HepG2 (cell line): Measurements from ENCODE around the gene GLRA1. TPM values are rescaled to one million over a fixed set of nuclear protein-coding genes. Genes with fewer than 3 reads are reported as not detected.

Experiments
- AKNA ChIP-seq: sonication (generic); formaldehyde crosslinking; IDR thresholded peaks from 2 replicates; pipeline ENCODE4 v1.4.0; 2020; ENCODE audit warnings: missing genetic modification reagents, borderline replicate concordance
- ARHGAP35 ChIP-seq: sonication (generic); formaldehyde crosslinking; IDR thresholded peaks from 2 replicates; pipeline ENCODE4 v1.9.0; 2022; ENCODE audit warnings: mild to moderate bottlenecking, inconsistent platforms, moderate library complexity, missing genetic modification reagents, borderline replicate concordance
- EP300 ChIP-seq, 3 experiments: sonication (generic) in 1 of 3; formaldehyde crosslinking in 1 of 3; IDR thresholded peaks; 2 replicates each; pipeline versions ENCODE4 v1.5.1 to v1.6.1; 2011 to 2020; ENCODE audit warnings: low read depth in 2 of 3, low read length in 2 of 3, borderline replicate concordance in 1 of 3, improper control_type of control experiment in 1 of 3, mild to moderate bottlenecking in 1 of 3, missing genetic modification reagents in 1 of 3, moderate library complexity in 1 of 3
- GMEB2 ChIP-seq: IDR thresholded peaks from 2 replicates; pipeline ENCODE4 v1.6.1; 2016; ENCODE audit warnings: missing biosample characterization, missing genetic modification reagents, low read depth
- HOMEZ ChIP-seq: IDR thresholded peaks from 2 replicates; pipeline ENCODE4 v1.6.1; 2016; ENCODE audit warnings: low read depth
- KDM6A ChIP-seq: IDR thresholded peaks from 2 replicates; pipeline ENCODE4 v1.6.1; 2016; ENCODE audit warnings: low read depth
- MYNN ChIP-seq: sonication (generic); formaldehyde crosslinking; IDR thresholded peaks from 2 replicates; pipeline ENCODE4 v1.4.0; 2020; ENCODE audit warnings: mild to moderate bottlenecking, low read depth, missing genetic modification reagents
- NFE2L1 ChIP-seq: sonication (generic); formaldehyde crosslinking; IDR thresholded peaks from 2 replicates; pipeline ENCODE4 v1.4.0; 2020; ENCODE audit warnings: missing genetic modification reagents, mild to moderate bottlenecking, borderline replicate concordance
- NR2C2 ChIP-seq: sonication (generic); formaldehyde crosslinking; IDR thresholded peaks from 2 replicates; pipeline ENCODE4 v1.4.0; 2020; ENCODE audit warnings: missing genetic modification reagents, mild to moderate bottlenecking, moderate library complexity, borderline replicate concordance
- PAXIP1 ChIP-seq: sonication (generic); formaldehyde crosslinking; conservative IDR thresholded peaks from 2 replicates; pipeline ENCODE4 v1.4.0; 2020; ENCODE audit warnings: mild to moderate bottlenecking, missing genetic modification reagents, moderate library complexity
- RXRA ChIP-seq: sonication (generic); formaldehyde crosslinking; IDR thresholded peaks from 2 replicates; pipeline ENCODE4 v1.5.1; 2020; ENCODE audit warnings: missing genetic modification reagents
- SALL1 ChIP-seq: sonication (generic); formaldehyde crosslinking; IDR thresholded peaks from 2 replicates; pipeline ENCODE4 v1.8.0; 2022; ENCODE audit warnings: mild to moderate bottlenecking, missing genetic modification reagents
- ZBTB21 ChIP-seq: sonication (generic); formaldehyde crosslinking; IDR thresholded peaks from 2 replicates; pipeline ENCODE4 v1.4.0; 2020; ENCODE audit warnings: missing genetic modification reagents
- ZNF263 ChIP-seq: sonication (generic); formaldehyde crosslinking; IDR thresholded peaks from 2 replicates; pipeline ENCODE4 v1.4.0; 2020; ENCODE audit warnings: missing genetic modification reagents
- ZNF264 ChIP-seq: sonication (generic); formaldehyde crosslinking; IDR thresholded peaks from 2 replicates; pipeline ENCODE4 v1.4.0; 2020; ENCODE audit warnings: missing genetic modification reagents
- ZNF326 ChIP-seq: sonication (generic); formaldehyde crosslinking; IDR thresholded peaks from 2 replicates; pipeline ENCODE4 v1.4.0; 2020; ENCODE audit warnings: missing genetic modification reagents, borderline replicate concordance
- ZNF367 ChIP-seq: sonication (generic); formaldehyde crosslinking; IDR thresholded peaks from 2 replicates; pipeline ENCODE4 v1.4.0; 2020; ENCODE audit warnings: missing genetic modification reagents, borderline replicate concordance
- ZNF605 ChIP-seq: sonication (generic); formaldehyde crosslinking; IDR thresholded peaks from 2 replicates; pipeline ENCODE4 v1.8.0; 2022; ENCODE audit warnings: mild to moderate bottlenecking, missing genetic modification reagents
- polyA plus RNA-seq, 8 experiments: library from polyadenylated mRNA; depleted of rRNA in 3 of 8; stranded (reverse) in 7 of 8; unstranded in 1 of 8; fragments of >200 nt; fragmentation: Illumina TruSeq in 4 of 8; extraction: Trizol in 4 of 8; gene quantifications; 2 replicates each; pipeline versions ENCODE4 v1.2.1 to v1.2.3, GENCODE V29; 2011 to 2016; ENCODE audit warnings: low read depth in 4 of 8, missing spikeins in 1 of 8, mixed read lengths in 1 of 8; ENCODE audit not compliant: insufficient read depth in 1 of 8
- total RNA-seq, 5 experiments: library from RNA; depleted of rRNA; stranded (reverse); fragments of >200 nt; fragmentation: Illumina TruSeq; extraction: Trizol; gene quantifications; 2 replicates each; pipeline ENCODE4 v1.2.3, GENCODE V29; 2016; ENCODE audit warnings: low read depth in 1 of 5

Gene GLRA1
- total and polyA plus RNA-seq, 2 of the 13 experiments (the other 11 are each of a cell fraction or from before 2014, with no cell fraction given): not detected

DNA sequence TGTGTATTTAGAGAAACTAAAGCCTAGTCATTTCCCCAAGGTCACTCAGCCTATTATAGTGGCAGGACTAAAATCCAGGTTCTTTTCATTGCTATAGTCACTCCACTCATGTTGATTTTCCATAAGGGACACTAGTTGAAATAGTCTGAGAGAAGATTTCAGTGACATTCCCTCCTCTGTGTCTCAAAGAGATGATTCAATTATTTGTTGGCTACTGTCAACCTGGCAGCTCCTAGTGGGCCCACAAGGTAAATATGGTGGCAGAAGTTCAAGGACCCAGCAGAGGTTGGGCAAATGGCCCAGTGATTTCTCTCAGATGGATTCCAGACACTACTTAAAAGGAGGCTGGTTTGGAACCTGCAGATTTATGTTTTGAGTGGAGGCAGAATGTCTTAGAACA lies 104.8 kb downstream of the GLRA1 start (continued):
- TF ChIP-seq PAXIP1 (peak; percentile 92), NR2C2 (CRISPR knock-in tag) (peak; percentile 41; the same call in 1 of the 2 replicates), ZNF263 (no peak), ZBTB21 (no peak), ZNF264 (CRISPR knock-in tag) (peak; percentile 63; the same call in 1 of the 2 replicates), RXRA (CRISPR knock-in tag) (peak; percentile 71; the same call in 1 of the 2 replicates), GMEB2 (CRISPR knock-in tag) (no peak), KDM6A (CRISPR knock-in tag) (peak; percentile 53), NFE2L1 (CRISPR knock-in tag) (no peak), ZNF367 (CRISPR knock-in tag) (no peak), ZNF605 (no peak), AKNA (no peak), SALL1 (peak; percentile 76), MYNN (CRISPR knock-in tag) (no peak), EP300 (IDR thresholded peaks at IDR 0.05; ENCODE audit: low read depth in 2 of 2, low read length in 2 of 2) (peak in 1 of 2 experiments; percentile 93; a peak in 2 of 4 replicates), EP300 (CRISPR knock-in tag; IDR thresholded peaks at IDR 0.05; ENCODE audit: borderline replicate concordance) (peak; percentile 82), HOMEZ (CRISPR knock-in tag) (no peak), ARHGAP35 (CRISPR knock-in tag) (no peak), ZNF326 (CRISPR knock-in tag) (no peak)
